ENCODE measurements around the gene RAD51B.

DNA sequence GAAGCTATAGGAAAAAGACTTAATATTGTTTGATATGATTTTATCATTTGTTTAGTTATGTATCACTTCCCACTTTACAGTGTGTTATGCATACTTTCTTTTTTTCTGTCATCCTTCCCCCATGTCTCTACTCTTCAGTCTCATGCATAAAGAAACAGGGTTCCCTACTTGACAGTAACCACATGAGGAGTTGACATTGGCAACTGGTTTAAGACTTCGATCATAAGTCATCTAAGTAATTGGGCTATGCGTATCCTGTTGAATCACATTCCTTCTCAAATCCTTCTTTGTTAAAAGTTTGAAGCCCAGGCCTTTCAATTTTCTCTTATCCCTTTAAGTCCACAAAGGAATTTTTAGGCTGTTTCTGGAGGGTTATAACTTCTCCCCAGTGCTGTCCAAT, 358.7 kb downstream of the RAD51B start:
- TF ChIP-seq, protein P1, sequence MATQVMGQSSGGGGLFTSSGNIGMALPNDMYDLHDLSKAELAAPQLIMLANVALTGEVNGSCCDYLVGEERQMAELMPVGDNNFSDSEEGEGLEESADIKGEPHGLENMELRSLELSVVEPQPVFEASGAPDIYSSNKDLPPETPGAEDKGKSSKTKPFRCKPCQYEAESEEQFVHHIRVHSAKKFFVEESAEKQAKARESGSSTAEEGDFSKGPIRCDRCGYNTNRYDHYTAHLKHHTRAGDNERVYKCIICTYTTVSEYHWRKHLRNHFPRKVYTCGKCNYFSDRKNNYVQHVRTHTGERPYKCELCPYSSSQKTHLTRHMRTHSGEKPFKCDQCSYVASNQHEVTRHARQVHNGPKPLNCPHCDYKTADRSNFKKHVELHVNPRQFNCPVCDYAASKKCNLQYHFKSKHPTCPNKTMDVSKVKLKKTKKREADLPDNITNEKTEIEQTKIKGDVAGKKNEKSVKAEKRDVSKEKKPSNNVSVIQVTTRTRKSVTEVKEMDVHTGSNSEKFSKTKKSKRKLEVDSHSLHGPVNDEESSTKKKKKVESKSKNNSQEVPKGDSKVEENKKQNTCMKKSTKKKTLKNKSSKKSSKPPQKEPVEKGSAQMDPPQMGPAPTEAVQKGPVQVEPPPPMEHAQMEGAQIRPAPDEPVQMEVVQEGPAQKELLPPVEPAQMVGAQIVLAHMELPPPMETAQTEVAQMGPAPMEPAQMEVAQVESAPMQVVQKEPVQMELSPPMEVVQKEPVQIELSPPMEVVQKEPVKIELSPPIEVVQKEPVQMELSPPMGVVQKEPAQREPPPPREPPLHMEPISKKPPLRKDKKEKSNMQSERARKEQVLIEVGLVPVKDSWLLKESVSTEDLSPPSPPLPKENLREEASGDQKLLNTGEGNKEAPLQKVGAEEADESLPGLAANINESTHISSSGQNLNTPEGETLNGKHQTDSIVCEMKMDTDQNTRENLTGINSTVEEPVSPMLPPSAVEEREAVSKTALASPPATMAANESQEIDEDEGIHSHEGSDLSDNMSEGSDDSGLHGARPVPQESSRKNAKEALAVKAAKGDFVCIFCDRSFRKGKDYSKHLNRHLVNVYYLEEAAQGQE (IDR thresholded peaks at IDR 0.05; ENCODE audit: insufficient replicate concordance, low read depth): no peak
- TF ChIP-seq CTCF (IDR thresholded peaks at IDR 0.05; ENCODE audit: insufficient read depth, low read length): no peak

Data from HL-60 (cell line).